Gastroesophageal sphincter (tissue), 3 donors: ENCODE measurements around the gene TMCO4.

Experiments
- CTCF ChIP-seq, 4 experiments: fragments of 200-600 bp in 2 of 4; fragments of 450-650 bp in 2 of 4; sonication (generic) in 1 of 4; IDR thresholded peaks; one replicate each; pipeline ENCODE4 v1.5.1; 2017 to 2019; ENCODE audit warnings: antibody characterized with exemption in 4 of 4, mild to moderate bottlenecking in 2 of 4, moderate library complexity in 2 of 4
- POLR2AphosphoS5 ChIP-seq: sonication (generic); formaldehyde crosslinking; IDR thresholded peaks from one replicate; pipeline ENCODE4 v1.6.1; 2017; ENCODE audit warnings: antibody characterized with exemption

- TF ChIP-seq CTCF (IDR thresholded peaks at IDR 0.05) (no peak), POLR2AphosphoS5 (no peak)
Observed at GRCh38 chr1:19662313-19662712, 137.4 kb downstream of the TMCO4 start.
